K562 (cell line): ENCODE results near the gene PHF19. TPM values are rescaled to one million over a fixed set of nuclear protein-coding genes. Genes with fewer than 3 reads are reported as not detected.
A peak's percentile ranks its signal among the peaks of the same experiment; 100 is the strongest.

ENCODE experiments used
- ATAC-seq: fragments of 200-7000 bp; cut with Tn5 transposase; 3 replicates; pipeline ENCODE4 v1.9.1; 2020; ENCODE audit warnings: moderate library complexity
- BruUV-seq: library from RNA; stranded (reverse); fragments of 400-500 nt; replicated peaks from 2 replicates; lab custom pipeline; 2021; lab: Mats Ljungman, UMichigan
- CTCF ChIA-PET: fragments of 300-600 bp; formaldehyde crosslinking; extraction: SDS; loops from one replicate; lab custom pipeline; 2021; ENCODE audit warnings: low intra/inter-chr PET ratio; lab: Yijun Ruan, JAX
- POLR2A ChIA-PET: fragments of 300-600, 350-650 bp; sonication (Branson Sonifier 250); formaldehyde crosslinking; extraction: SDS; loops from one replicate; lab custom pipeline; 2021; ENCODE audit warnings: antibody characterized with exemption, inconsistent platforms; lab: Yijun Ruan, JAX
- DNase-seq, 4 experiments: peaks; one replicate each; pipeline versions ENCODE4 v3.0.0 to v3.0.0-alpha.2; 2011 to 2018; ENCODE audit warnings: low spot score in 3 of 4, mixed read lengths in 3 of 4; ENCODE audit errors: extremely low read depth in 1 of 4
- FAIRE-seq: peaks from 2 replicates; lab custom pipeline; 2011; peaks lifted over from hg19 to GRCh38; lab: Jason Lieb, UNC
- H2AFZ ChIP-seq: 2 replicates; pipeline ENCODE4 v1.6.0; 2011; ENCODE audit warnings: low read depth, low read length, control low read depth, inconsistent platforms
- H3K27ac ChIP-seq: fragments of 200-600 bp; 3 replicates; pipeline ENCODE4 v1.8.0; 2011; ENCODE audit warnings: low read depth, mild to moderate bottlenecking, control low read depth, inconsistent platforms, low read length, moderate library complexity, mixed read lengths; ENCODE audit errors: extremely low read depth
- H3K27me3 ChIP-seq, 2 experiments: fragments of 300-600 bp in 1 of 2; 2 replicates in 1 of 2; 3 replicates in 1 of 2; pipeline versions ENCODE4 v1.6.0 to v1.8.0; 2011; ENCODE audit warnings: inconsistent platforms in 2 of 2, low read length in 2 of 2, mild to moderate bottlenecking in 1 of 2, mixed read lengths in 1 of 2, moderate library complexity in 1 of 2; ENCODE audit not compliant: control insufficient read depth in 2 of 2, insufficient read depth in 2 of 2
- H3K36me3 ChIP-seq: fragments of 300-600 bp; 3 replicates; pipeline ENCODE4 v1.8.0; 2011; ENCODE audit warnings: mild to moderate bottlenecking, low read length, inconsistent platforms; ENCODE audit not compliant: control insufficient read depth, insufficient read depth
- H3K4me1 ChIP-seq, 2 experiments: fragments of 200-600 bp in 1 of 2; replicated peaks in 1 of 2; 2 replicates in 1 of 2; 3 replicates in 1 of 2; pipeline versions ENCODE4 v1.5.1 to v1.8.0; 2011; ENCODE audit warnings: inconsistent platforms in 2 of 2, low read length in 2 of 2, mild to moderate bottlenecking in 1 of 2, mixed read lengths in 1 of 2, moderate library complexity in 1 of 2; ENCODE audit not compliant: control insufficient read depth in 2 of 2, insufficient read depth in 2 of 2
- H3K4me2 ChIP-seq: 2 replicates; pipeline ENCODE4 v1.6.1; 2011; ENCODE audit warnings: low read length, control low read depth, inconsistent platforms, mixed read lengths; ENCODE audit not compliant: insufficient read depth
- H3K4me3 ChIP-seq: fragments of 200-600 bp; sonication (generic), shearing (Covaris generic); 2 replicates; pipeline ENCODE4 v1.5.1; 2016; ENCODE audit warnings: control low read depth, inconsistent platforms
- H3K79me2 ChIP-seq: fragments of 200-600 bp; 3 replicates; pipeline ENCODE4 v1.8.0; 2011; ENCODE audit warnings: low read length, inconsistent platforms; ENCODE audit not compliant: control insufficient read depth, insufficient read depth
- H3K9ac ChIP-seq, 2 experiments: 2 replicates each; pipeline versions ENCODE4 v1.6.0 to v1.6.1; 2011; ENCODE audit warnings: low read depth in 2 of 2, low read length in 2 of 2, control low read depth in 1 of 2, inconsistent platforms in 1 of 2, mild to moderate bottlenecking in 1 of 2, mixed read lengths in 1 of 2; ENCODE audit not compliant: insufficient read depth in 1 of 2
- H3K9me1 ChIP-seq: one replicate; pipeline ENCODE4 v1.6.0; 2011; ENCODE audit warnings: inconsistent platforms, mild to moderate bottlenecking, low read length, moderate library complexity; ENCODE audit not compliant: control insufficient read depth, insufficient read depth
- H3K9me3 ChIP-seq: replicated peaks from 2 replicates; pipeline ENCODE4 v1.5.1; 2011; ENCODE audit warnings: low read depth, low read length, inconsistent platforms; ENCODE audit not compliant: control insufficient read depth, insufficient read depth
- H4K20me1 ChIP-seq: replicated peaks from 2 replicates; pipeline ENCODE4 v1.6.1; 2011; ENCODE audit warnings: low read length, inconsistent platforms, mixed read lengths; ENCODE audit not compliant: control insufficient read depth, insufficient read depth
- GTF2F1 ChIP-seq: IDR thresholded peaks from 2 replicates; pipeline ENCODE4 v1.6.1; 2011; ENCODE audit warnings: low read depth, low read length, improper control_type of control experiment
- PATZ1 ChIP-seq: fragments of 250-450 bp; sonication (Bioruptor Pico); IDR thresholded peaks from 2 replicates; pipeline ENCODE4 v1.5.0; 2020; ENCODE audit warnings: mild to moderate bottlenecking, borderline replicate concordance
- SRSF1 ChIP-seq: fragments of 200-400 bp; formaldehyde crosslinking; IDR thresholded peaks from 2 replicates; pipeline ENCODE4 v1.6.1; 2017; ENCODE audit warnings: mild to moderate bottlenecking, low read depth, low read length, moderate library complexity
- WGBS: fragments of 100-300 bp; shearing (Covaris generic); methylation state at CpG from one replicate; pipeline ENCODE4 v1.1.6; 2016; ENCODE audit warnings: low coverage, mixed read lengths; ENCODE audit not compliant: insufficient coverage; ENCODE audit errors: missing lambda C conversion rate; 5-methylcytosine and 5-hydroxymethylcytosine counted together
- in situ Hi-C: fragments of 300-500 bp; cut with MboI; formaldehyde crosslinking; loops from 4 replicates; pipeline ENCODE4 v1.15.0; 2018; ENCODE audit warnings: inconsistent platforms, mixed read lengths
- intact Hi-C: fragments of 100-400 bp; cut with micrococcal nuclease; formaldehyde crosslinking; loops from 2 replicates; pipeline ENCODE4 v1.14.2; 2022
- polyA plus RNA-seq, 8 experiments: library from polyadenylated mRNA; depleted of rRNA in 4 of 8; stranded (reverse) in 5 of 8; unstranded in 3 of 8; fragments of >200 nt; fragmentation: Nextera tagmentation in 2 of 8; fragmentation: Illumina TruSeq in 1 of 8; extraction: Ambion mirVana in 2 of 8; extraction: Trizol in 1 of 8; gene quantifications; 2 replicates each; pipeline versions ENCODE4 v1.2.1 to v1.2.3, GENCODE V29; 2011 to 2014; ENCODE audit warnings: inconsistent platforms in 1 of 8, missing spikeins in 1 of 8
- total RNA-seq, 7 experiments: library from RNA; depleted of rRNA in 6 of 7; stranded (reverse); fragments of >200 nt in 6 of 7; fragmentation: Illumina TruSeq in 2 of 7; extraction: Trizol in 2 of 7; gene quantifications; 2 replicates each; pipeline versions ENCODE4 v1.2.1 to v1.2.3, GENCODE V29; 2011 to 2021; ENCODE audit warnings: low replicate concordance in 1 of 7

Gene PHF19
- total and polyA plus RNA-seq, 9 of the 15 experiments (the other 6 are each of a cell fraction or from before 2014, with no cell fraction given) = 95.8 to 403 (median 255) TPM

- H3K27me3 ChIP-seq = no peaks in the 10 kb centered on the region
- peaks cover 8% of the 10 kb centered on the region for H3K9me1 ChIP-seq
- TF ChIP-seq GTF2F1 = no peak
- TF ChIP-seq PATZ1 = no peak
- TF ChIP-seq SRSF1 = no peak
- peaks cover 16% of the 10 kb centered on the region for H3K79me2 ChIP-seq
- H3K4me1 ChIP-seq = peaks cover 13 to 27% of the 10 kb centered on the region in 2 experiments
- no peak overlapping the region for H3K4me3 ChIP-seq
- H4K20me1 ChIP-seq = no peaks in the 10 kb centered on the region
- no peaks in the 10 kb centered on the region for H3K9me3 ChIP-seq
- ATAC-seq (no peak), DNase-seq (no peak), FAIRE-seq (no peak)
- in situ Hi-C loops (no loop called here), intact Hi-C loops (loop anchor here (5.0 to 10.0 kb wide), 2 partner anchors 109 to 252 kb away; no protein-coding TSS in a partner anchor)
- no peak overlapping the region for H3K4me2 ChIP-seq
- ChIA-PET CTCF (no interaction called here), POLR2A (interaction anchor here (1.1 to 15.5 kb wide), 6 partner anchors 9 to 39 kb away, joined by 3 to 464 read pairs (median 28); partner anchors contain the start of gene PSMD5)
- H3K27ac ChIP-seq = no peak overlapping the region; the same call in 2 of the 3 replicates
- H2AFZ ChIP-seq = no peak overlapping the region
- H3K36me3 ChIP-seq = peaks cover 90% of the 10 kb centered on the region
- no TSS peak for BruUV-seq
- 97% methylated on average over 6 of the region's 6 CpGs for WGBS
- peak overlapping the region in 1 of 2 experiments; percentile 26; a peak in 1 of 4 replicates for H3K9ac ChIP-seq
These were observed 10.3 kb downstream of the PHF19 start for GRCh38 chr9:120866651-120867050.
